Measurements from ENCODE around the gene CEP44. TPM values are rescaled to one million over a fixed set of nuclear protein-coding genes. Genes with fewer than 3 reads are reported as not detected.
"Not testable (repeated sequence)": the region's sequence is repeated elsewhere in the genome, so short reads cannot be mapped to it uniquely, and the experiment has no call there.

The CEP44 gene
- polyA plus RNA-seq, 3 donors, result 19.5 to 29.8 (median 24.1) TPM

GRCh38 chr4:174273930-174274329, 9.8 kb upstream of the CEP44 start:
- DNase-seq (ENCODE audit: extremely low read depth in 1 of 11, low read depth in 9 of 11, low spot score in 4 of 11), result no peak

- DNase-seq (ENCODE audit: extremely low read depth in 1 of 11, low read depth in 9 of 11, low spot score in 4 of 11), result no peak
These were observed 9.3 kb upstream of the CEP44 start for GRCh38 chr4:174274436-174274835.

- DNase-seq (ENCODE audit: extremely low read depth in 1 of 11, low read depth in 9 of 11, low spot score in 4 of 11), result no peak
These were observed 8.6 kb upstream of the CEP44 start for GRCh38 chr4:174275101-174275500.

- no peak for DNase-seq (ENCODE audit: extremely low read depth in 1 of 11, low read depth in 9 of 11, low spot score in 4 of 11)
These were observed 6.3 kb upstream of the CEP44 start for GRCh38 chr4:174277433-174277832.

GRCh38 chr4:174278467-174278866, 5.2 kb upstream of the CEP44 start:
- no peak for DNase-seq (ENCODE audit: extremely low read depth in 1 of 11, low read depth in 9 of 11, low spot score in 4 of 11)

- DNase-seq (ENCODE audit: extremely low read depth in 1 of 11, low read depth in 9 of 11, low spot score in 4 of 11), result no peak
These were observed 4.1 kb upstream of the CEP44 start for GRCh38 chr4:174279433-174280155.

GRCh38 chr4:174281182-174281737, 2.5 kb upstream of the CEP44 start:
- no peak for DNase-seq (ENCODE audit: extremely low read depth in 1 of 11, low read depth in 9 of 11, low spot score in 4 of 11)

GRCh38 chr4:174281901-174282300, 1.8 kb upstream of the CEP44 start:
- DNase-seq (ENCODE audit: extremely low read depth in 1 of 11, low read depth in 9 of 11, low spot score in 4 of 11), result no peak

- peak; percentile 66 to 93 (median 82) for DNase-seq (ENCODE audit: extremely low read depth in 1 of 11, low read depth in 9 of 11, low spot score in 4 of 11)
These were observed 740 bp upstream of the CEP44 start for GRCh38 chr4:174282836-174283506.

- peak in 1 of 11 donors; percentile 11 for DNase-seq (ENCODE audit: extremely low read depth in 1 of 11, low read depth in 9 of 11, low spot score in 4 of 11)
These were observed 776 bp downstream of the CEP44 start for GRCh38 chr4:174284487-174284886.

GRCh38 chr4:174286870-174287269, 3.2 kb downstream of the CEP44 start:
- no peak for DNase-seq (ENCODE audit: extremely low read depth in 1 of 11, low read depth in 9 of 11, low spot score in 4 of 11)

- DNase-seq (ENCODE audit: extremely low read depth in 1 of 11, low read depth in 9 of 11, low spot score in 4 of 11), result no peak
These were observed 8.8 kb downstream of the CEP44 start for GRCh38 chr4:174292473-174292872.

- not testable (repeated sequence) for DNase-seq (ENCODE audit: extremely low read depth in 1 of 11, low read depth in 9 of 11, low spot score in 4 of 11)
These were observed 10.9 kb downstream of the CEP44 start for GRCh38 chr4:174294641-174295040.

- DNase-seq (ENCODE audit: extremely low read depth in 1 of 11, low read depth in 9 of 11, low spot score in 4 of 11), result not testable (repeated sequence)
These were observed 11.4 kb downstream of the CEP44 start for GRCh38 chr4:174295142-174295541.

GRCh38 chr4:174303687-174304086, 20.0 kb downstream of the CEP44 start:
- no peak for DNase-seq (ENCODE audit: extremely low read depth in 1 of 11, low read depth in 9 of 11, low spot score in 4 of 11)

GRCh38 chr4:174304664-174305063, 21.0 kb downstream of the CEP44 start:
- no peak for DNase-seq (ENCODE audit: extremely low read depth in 1 of 11, low read depth in 9 of 11, low spot score in 4 of 11)

- no peak for DNase-seq (ENCODE audit: extremely low read depth in 1 of 11, low read depth in 9 of 11, low spot score in 4 of 11)
These were observed 22.2 kb downstream of the CEP44 start for GRCh38 chr4:174305961-174306360.

- DNase-seq (ENCODE audit: extremely low read depth in 1 of 11, low read depth in 9 of 11, low spot score in 4 of 11), result no peak
These were observed 24.0 kb downstream of the CEP44 start for GRCh38 chr4:174307694-174308093.

- DNase-seq (ENCODE audit: extremely low read depth in 1 of 11, low read depth in 9 of 11, low spot score in 4 of 11), result no peak
These were observed 29.3 kb downstream of the CEP44 start for GRCh38 chr4:174312993-174313392.

- no peak for DNase-seq (ENCODE audit: extremely low read depth in 1 of 11, low read depth in 9 of 11, low spot score in 4 of 11)
These were observed 30.6 kb downstream of the CEP44 start for GRCh38 chr4:174314274-174314673.
